Activated CD4-positive, alpha-beta T cell treated with anti-CD3 and anti-CD28 coated beads, Interleukin-2, amount 50 U/mL, for 1 hour (primary cell): ENCODE results near the gene METAP1.
"Not testable (repeated sequence)": the region's sequence is repeated elsewhere in the genome, so short reads cannot be mapped to it uniquely, and the experiment has no call there.

ENCODE experiments used
- DNase-seq: peaks from one replicate; pipeline ENCODE4 v3.0.0-alpha.2; 2020

METAP1 gene

DNA sequence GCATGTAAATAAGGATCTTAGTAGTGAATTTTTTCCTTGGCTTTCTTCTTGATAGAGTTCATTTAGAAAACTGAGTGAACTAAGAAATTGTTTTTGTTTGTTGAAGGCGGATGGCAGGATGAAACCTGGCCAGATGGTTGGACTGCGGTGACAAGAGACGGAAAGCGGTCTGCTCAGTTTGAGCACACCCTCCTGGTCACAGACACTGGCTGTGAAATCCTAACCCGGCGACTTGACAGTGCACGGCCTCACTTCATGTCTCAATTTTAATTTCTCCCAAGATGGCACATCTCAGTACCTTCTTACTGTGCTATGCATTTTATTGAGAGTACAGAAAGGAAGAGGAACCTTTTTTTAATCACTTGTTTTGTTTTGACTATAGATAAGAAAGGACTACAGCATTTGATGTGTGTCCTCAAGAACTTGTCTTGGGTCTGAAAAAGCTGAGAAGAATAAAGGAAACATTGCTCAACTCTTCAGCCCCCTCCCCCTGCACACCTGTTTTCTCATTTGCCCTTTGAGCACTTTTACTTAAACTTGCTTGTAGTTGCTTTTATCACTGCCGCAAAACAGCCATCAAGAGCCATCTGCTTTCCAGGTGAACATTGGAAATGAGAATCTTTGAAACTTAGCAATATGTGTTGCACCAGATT is 65.7 kb downstream of the METAP1 start:
- no peak for DNase-seq

DNA sequence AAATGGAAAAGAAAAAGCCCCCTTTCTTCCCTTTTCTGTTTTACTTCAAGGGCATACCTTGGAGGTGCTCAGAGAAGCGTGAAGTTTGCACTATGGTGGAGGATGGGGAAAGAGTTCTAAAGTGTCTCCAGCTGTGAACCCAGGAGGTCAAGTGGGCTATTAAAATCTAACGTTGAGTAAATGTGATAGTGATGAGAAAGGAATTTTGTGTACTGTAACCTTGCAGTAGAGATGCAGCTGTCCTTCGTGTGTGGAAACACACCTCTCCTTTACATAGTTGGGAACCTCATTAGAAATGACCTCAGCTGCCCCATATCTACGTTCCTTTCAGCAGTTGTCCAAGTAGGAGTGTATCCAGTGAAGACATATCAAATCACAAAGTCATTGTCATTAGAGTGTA is 66.6 kb downstream of the METAP1 start:
- no peak for DNase-seq

DNA sequence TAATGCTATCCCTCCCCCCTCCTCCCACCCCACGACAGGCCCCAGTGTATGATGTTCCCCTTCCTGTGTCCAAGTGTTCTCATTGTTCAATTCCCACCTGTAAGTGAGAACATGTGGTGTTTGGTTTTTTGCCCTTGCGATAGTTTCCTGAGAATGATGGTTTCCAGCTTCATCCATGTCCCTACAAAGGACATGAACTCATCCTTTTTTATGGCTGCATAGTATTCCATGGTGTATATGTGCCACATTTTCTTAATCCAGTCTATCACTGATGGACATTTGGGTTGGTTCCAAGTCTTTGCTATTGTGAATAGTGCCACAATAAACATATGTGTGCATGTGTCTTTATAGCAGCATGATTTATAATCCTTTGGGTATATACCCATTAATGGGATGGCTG is 70.0 kb downstream of the METAP1 start:
- not testable (repeated sequence) for DNase-seq

DNA sequence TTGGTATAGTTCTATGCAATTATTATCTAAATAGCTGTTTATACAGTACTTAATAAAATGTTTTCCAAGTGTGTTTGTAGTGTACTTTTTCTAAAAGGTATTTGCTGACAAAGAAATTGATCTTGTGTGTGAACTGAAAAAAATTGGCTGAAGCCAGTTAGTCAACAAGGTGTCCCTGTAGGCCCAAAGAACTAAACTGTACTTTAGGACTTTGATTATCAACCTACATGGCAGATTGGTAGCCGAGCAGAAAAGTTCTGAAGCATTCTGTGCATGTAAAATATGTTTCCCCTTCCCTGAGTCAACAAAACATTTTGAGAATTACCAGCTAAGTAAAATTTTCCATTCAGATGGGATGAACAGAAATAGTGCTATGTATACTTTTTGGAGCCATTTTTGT is 72.1 kb downstream of the METAP1 start:
- no peak for DNase-seq

DNA sequence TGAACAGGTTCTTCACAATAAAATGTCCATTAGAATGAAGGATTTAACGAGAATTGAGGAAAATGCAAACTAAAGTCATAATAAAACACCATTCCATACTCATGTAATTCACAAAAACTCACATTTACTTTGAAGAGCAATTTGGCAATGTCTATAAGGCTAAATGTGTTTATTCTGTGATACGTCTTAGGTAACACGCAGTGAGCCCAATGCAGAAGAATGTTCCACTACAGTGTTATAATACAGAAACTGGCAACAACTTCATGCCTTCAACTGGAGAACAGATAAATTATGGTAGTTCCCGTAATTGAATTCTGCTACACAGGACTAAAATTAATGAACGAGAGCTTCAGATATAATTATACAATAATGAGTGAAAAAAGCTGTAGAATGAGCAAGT is 75.6 kb downstream of the METAP1 start:
- DNase-seq, result no peak

DNA sequence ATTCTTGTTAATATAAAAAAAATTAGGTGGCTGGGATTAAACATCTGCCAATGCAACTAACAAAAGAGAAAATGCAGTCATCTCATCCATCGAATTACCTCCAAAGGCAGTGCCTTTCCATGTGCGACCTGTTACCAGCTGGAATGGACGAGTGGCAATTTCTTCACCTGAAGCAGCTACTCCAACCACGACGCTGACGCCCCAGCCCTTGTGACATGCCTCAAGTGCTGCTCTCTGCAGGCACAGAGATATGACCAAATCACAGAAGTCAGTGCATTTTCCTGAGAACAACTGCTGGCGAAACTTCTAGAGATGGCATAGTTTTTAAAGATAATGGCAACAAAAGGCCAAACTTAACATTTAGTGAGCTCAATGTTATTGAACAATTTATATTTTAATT is 79.3 kb downstream of the METAP1 start:
- DNase-seq, result no peak

DNA sequence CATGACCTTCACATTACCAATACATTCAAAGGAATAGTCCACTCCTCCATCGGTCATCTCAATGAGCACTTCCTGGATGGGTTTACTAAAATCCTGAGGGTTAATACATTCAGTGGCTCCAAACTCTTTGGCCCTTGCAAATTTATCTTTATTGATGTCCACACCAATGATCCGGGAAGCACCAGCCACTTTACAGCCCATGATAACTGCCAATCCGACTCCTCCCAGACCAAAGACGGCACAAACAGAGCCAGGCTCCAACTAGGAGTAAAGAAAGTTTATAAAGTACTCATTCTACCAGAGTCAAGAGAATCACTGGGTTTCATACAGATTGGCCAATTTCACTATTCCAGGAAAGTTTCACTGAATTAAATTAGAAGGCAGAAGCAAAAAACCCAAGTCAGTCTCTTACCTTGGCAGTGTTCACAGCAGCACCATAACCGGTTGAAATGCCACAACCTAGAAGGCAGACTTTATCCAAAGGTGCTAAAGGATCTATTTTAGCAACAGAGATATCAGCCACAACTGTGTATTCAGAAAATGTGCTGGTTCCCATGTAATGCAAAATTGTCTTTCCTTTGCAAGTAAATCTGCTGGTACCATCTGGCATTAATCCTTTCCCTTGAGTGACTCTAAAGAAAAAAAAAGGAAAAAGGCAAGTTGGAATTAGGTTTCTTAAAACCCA is 80.9 kb downstream of the METAP1 start:
- no peak for DNase-seq

DNA sequence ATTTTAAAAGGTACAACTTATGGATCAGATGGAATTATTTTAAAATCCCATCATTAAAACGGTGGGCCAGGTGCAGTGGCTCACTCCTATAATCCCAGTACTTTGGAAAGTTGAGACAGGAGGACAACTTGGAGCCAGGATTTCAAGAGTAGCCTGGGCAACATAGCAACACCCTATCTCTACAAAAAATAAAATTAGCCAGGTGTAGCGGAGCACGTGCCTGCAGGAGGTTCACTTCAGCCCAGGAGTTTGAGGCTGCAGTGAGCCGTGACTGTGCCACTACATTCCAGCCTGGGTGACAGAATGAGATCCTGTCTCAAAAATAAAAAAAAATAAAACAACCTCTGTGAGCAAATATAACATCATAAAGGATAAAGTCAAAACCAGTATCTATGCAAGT is 81.7 kb downstream of the METAP1 start:
- DNase-seq, result no peak

DNA sequence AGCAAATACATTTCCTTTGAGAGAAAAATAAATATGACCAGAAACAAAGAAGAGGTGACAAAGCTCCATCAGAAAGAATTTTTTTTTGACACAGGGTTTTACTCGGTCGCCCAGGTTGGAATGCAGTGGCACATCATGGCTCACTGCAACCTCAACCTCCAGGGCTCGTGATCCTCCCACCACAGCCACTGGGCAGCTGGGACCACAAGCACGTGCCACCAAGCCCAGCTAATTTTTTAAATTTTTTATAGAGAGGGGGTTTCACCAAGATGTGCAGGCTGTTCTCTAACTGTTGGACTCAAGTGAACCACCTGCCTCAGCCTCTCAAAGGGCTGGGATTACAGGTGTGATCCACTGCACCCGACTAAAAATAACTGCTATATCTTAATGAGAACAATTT is 82.8 kb downstream of the METAP1 start:
- DNase-seq, result no peak

DNA sequence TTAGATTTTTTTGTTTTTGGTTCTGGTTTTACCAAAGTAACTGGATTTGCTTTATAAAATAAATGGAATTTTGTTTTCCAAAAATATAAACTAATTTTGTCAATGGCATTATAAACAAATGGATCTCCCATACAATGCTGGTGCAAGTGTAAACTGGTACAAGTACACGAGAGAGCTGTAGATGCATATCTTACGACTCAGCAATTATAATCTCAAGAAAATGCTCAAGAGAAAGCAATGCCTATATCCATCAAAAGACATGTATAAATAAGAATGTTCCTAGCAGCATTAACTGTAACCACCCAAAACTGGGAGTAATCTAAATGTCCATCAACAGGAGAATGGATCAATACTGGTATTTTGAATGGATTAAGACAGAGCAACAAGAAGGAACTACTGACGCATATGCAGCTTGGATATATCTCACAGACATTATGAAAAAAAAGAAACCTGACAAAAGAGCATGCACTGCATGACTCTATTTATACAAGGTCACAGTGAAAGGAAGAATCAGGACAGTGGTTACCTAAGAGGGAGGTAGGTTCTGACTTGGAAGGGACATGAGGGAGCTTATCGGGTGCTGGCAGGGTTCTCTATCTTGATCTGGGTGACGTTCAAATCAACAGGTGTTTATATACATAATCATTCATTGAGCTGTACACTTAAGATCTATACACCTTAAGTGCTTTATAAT is 83.6 kb downstream of the METAP1 start:
- no peak for DNase-seq

DNA sequence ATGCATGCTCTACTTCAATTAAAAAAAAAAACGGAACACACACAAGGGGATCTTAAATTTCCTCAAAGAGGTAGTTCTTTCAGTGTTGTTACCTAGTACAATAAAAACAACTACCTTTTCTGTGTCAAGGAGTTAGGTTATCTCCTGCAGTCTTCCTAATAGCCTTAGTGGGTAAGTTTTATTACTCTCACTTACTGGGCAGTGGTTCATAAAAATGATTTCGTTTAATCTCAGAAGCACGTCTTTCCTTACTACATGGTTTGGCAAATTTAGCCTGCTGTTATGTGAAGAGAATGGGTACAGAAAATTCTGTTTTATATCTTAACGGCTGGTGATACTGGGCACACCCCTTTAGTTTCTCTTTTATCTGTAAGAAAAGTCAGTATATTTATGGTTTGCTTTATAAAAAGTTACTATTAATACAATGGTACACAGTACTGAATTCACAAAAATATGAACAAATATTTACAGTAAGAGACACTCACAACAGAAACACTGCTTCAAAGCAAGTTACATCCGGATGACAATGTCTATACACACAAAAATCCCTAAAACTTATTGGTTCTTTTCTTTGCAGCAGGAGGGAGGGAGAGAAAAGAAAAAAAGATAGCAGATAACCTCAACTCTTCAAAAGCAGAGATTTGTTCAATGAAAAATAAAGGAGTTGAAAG is 84.2 kb downstream of the METAP1 start:
- no peak for DNase-seq

DNA sequence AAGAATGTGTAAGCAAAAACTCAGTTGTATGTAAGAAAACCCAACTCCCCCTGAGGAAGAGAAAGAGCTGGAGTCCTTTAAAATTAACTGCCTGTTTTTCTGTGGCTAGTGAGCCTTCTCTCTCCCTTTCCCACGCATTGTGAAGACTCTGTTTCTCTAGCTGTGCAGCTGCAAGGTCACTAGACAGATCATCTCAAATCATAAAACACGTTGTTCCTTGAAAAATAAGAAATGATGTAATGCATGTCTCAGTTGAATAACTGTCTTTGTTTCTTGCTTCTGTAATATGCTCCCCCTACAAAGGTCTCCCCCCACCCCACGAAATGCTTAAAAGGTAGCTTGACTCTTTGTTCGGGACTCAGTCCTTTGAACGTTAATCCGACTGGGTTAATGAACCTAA is 85.3 kb downstream of the METAP1 start:
- DNase-seq, result not testable (repeated sequence)

DNA sequence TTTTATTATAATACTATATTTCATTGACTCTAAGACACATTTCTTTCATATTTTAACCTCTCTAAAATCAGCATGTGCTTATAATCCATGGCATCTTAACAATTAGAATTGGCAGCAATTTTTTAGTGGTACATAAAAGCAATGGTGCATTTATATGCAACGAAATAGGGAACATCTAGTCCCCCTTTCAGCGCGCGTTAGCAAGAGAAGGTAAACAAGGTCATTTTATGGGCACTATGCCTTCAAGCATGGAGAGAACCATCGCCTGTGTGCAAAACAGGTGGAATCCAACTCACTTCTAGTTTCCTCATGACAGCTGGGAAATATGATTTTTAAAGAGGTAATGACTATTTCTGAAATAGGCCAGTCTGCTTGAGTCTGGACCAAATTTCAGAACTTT is 86.7 kb downstream of the METAP1 start:
- DNase-seq, result no peak

DNA sequence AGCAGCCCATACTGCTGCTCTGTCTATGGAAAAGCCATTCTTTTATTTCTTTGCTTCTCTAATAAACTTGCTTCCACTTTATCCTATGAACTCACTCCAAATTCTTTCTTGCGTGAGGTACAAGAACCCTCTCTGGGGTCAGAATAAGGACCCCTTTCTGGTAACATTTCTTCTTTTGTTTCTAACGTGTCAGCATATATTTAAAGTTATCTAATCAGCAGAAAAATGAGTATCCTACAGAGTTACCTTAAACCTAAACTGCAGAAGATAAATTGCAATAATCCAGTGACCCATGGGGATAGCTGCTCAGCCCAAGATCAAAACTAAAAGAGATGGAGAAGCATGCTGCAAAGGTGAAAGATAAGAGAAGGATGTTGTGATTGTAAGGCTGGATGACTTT is 89.1 kb downstream of the METAP1 start:
- DNase-seq, result no peak

DNA sequence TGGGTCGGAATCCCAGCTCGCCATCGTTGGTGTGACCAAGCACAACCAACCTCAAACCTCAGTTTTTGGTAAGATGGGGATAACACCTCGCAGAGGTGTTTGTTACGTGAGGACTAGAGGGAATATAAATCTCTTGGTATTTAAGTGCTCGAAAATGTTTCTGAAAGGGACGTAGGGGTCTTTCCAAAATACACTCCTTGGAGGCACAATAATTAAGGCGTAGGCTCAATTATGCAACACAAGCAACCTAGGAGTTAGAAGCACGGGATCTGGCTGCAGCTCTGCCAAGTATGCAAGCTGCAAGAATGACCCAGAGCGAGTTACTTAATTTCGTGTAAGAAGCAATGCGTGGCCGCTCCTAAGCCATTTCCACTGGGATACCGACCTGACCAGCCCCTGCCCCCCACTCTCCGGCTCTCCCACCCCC is 92.5 kb downstream of the METAP1 start:
- DNase-seq, result no peak

DNA sequence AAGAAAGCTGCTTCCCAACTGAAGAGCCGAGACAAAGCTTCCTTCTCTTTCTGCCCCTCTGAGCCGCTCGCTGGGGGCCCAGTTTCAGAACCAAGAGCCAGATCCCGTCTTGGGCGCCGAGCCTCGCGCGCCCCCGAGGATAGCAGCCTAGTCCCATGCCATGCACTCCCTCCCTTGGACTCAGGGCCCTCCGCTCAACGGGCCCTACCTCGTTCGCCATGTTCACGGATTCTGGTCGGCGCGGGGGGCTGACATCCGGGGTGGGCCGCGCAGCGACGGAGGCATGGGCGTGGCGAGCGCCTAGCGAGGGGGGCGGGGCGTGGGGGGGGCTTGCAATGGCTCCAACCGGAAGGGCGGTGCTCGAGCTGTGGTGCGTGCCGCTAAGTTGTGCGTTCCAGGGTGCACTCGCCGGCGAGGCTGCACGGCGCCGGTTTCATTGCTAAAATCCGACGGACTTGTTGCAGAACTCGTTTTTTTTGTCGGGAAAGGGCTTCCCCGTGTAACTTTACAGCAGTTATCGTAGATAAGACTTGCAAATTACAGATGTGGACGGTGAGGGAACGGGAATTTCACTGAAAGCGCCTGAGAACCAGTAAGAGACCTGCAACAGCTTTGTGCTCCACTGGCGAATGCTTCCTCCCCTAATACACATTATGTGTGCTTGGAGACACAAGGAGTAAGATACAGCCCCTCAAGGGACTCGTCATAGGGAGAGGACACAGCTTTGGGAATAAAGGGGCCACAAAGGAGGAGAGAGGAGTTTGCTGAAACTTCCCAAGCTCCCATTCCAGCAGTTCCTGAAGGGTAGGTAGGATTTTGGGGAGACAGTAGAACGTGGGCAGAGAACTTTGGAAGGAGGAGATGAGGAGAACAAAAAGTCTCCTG is 93.2 kb downstream of the METAP1 start, which contains the start of gene ADH5:
Gene ADH5, minus strand, starts transcription at position 308 of the 885 bp plus-strand sequence. Its CDS starts 88 bp downstream, at position 220.
- peak; percentile 93 for DNase-seq

DNA sequence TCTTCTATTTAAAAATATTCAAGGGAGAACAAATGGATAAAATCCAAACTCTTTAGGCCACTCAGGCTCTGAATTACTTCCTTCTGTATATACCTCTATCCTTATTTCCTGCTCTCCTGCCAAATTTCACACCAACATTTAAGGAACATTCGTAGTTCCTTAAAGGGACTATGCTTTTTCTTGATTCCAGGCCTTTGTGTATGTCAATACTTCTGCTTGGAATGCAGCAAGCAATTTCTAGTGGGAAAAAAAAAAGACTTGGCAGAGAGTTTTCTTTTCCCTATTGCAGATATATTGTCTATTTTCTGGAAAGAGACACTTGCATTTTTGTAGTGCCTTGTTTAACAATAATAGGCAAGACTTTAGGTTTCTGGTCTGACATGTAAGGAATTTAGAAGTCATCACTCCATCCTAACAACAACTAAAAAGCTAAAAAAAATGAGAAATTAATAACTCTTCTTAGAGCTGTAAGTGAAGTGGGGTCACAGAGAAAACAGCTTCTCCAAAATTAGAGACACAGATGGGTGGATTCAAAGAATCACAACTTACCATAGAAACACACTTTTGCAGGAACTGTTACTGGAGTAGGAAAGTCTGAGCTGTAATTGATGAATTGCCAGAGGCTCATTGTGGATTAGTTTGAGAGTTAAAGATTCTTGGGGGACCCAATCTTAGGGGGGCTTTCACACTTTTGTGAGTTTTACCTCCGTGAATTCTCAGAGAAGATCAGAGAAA is 95.1 kb downstream of the METAP1 start:
- DNase-seq, result no peak

DNA sequence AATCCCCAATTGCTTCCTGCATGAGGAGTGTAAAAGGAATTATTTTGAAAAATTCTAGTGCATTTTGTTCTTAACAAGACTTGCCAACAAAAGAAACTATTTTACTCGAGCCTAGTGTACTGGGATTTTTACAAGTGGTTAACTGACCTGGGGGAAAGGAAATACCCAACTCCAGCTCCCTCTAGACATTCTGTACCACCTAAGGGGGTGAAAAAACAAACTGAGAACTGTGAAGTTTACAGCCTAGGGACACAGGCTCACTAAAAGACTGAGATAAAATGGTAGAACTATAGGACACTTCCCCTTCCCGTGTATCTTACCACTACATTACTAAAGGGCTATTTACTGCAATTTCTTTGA is 95.7 kb downstream of the METAP1 start:
- DNase-seq, result no peak

DNA sequence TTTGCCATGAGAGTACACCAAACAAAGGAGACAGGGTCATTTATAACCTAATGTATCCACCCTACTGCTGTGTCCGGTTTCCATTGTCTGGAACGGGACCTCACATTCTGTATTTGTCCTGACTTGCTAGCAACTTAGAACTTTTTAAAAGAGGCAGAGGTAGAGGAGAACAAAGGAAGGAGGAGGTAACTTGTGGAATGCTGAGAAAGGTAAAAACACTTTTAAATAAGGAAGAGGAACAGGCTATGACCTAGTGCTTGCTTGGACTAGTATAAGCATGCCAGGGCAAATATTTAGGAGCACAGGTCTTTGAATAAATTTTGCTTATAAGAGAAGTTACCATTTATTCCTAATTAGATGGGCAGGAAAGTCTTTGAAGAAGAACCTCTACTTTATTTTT is 96.3 kb downstream of the METAP1 start:
- DNase-seq, result not testable (repeated sequence)

DNA sequence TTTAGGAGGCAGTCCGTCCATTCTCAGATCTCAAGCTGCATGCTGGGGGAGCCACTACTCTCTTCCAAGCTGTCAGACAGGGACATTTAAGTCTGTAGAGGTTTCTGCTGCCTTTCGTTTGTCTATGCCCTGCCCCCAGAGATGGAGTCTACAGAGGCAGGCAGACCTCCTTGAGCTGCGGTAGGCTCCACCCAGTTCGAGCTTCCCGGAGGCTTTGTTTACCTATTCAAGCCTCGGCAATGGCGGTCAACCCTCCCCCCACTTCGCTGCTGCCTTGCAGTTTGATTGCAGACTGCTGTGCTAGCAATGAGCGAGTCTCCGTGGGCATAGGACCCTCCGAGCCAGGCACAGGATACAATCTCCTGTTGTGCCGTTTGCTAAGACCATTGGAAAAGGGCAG is 103.8 kb downstream of the METAP1 start:
- DNase-seq, result no peak

DNA sequence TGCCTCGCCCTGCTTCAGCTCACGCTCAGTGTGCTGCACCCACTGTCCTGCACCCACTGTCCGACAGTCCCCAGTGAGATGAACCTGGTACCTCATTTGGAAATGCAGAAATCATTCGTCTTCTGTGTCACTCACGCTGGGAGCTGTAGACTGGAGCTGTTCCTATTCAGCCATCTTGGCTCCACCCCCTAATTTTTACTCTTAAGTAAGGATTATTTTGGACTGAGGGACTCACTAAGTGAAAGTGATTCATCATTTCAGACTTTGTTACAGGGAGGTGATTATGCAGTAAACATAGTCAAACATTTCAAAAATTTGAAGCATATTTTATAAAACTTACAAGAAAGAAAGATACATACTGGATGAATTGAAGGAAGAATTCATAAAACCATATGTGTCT is 104.3 kb downstream of the METAP1 start:
- not testable (repeated sequence) for DNase-seq

DNA sequence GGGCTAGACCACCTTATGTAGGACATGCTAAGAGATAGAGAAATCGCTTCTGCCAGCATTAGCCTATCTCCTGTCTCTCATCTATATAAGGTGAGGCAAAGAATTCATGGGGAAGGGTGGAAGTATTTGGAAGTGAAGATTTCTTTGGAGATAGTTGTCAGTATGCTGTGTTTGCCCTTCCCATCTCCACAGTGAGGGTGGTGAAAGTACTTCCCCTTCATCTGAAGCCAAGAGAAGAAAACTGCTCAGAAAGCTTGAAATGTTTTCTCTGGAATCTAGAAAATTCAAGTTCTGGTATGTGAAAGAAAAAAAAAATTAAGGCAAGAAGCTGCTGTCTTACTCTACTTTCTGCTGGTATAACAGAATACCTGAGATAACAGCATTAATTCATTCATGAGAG is 105.4 kb downstream of the METAP1 start:
- no peak for DNase-seq
